CD8-positive, alpha-beta memory T cell (primary cell): Measurements from ENCODE around the gene OR5B2. TPM values are rescaled to one million over a fixed set of nuclear protein-coding genes. Genes with fewer than 3 reads are reported as not detected.

ENCODE experiments used
- CTCF ChIA-PET: fragments of 350-600 bp; sonication (Branson Sonifier 250); formaldehyde crosslinking; loops from one replicate; lab custom pipeline; 2021; ENCODE audit warnings: antibody characterized with exemption; lab: Charles Lee
- POLR2A ChIA-PET: fragments of 350-600 bp; sonication (Branson Sonifier 250); formaldehyde crosslinking; loops from one replicate; lab custom pipeline; 2021; ENCODE audit warnings: antibody characterized with exemption; lab: Charles Lee
- DNase-seq, 5 donors: peaks; one replicate each; pipeline versions ENCODE4 v3.0.0 to v3.0.0-alpha.2; 2020 to 2022; ENCODE audit warnings: mixed read lengths in 1 of 5
- H3K27ac ChIP-seq: one replicate; pipeline ENCODE4 v1.7.0; 2013; ENCODE audit warnings: low read depth, mild to moderate bottlenecking, low read length, moderate library complexity
- H3K27me3 ChIP-seq: 2 replicates; pipeline ENCODE4 v1.7.0; 2013; ENCODE audit warnings: low read length, mild to moderate bottlenecking; ENCODE audit not compliant: insufficient read depth, poor library complexity, severe bottlenecking
- H3K36me3 ChIP-seq: 2 replicates; pipeline ENCODE4 v1.7.0; 2013; ENCODE audit warnings: mild to moderate bottlenecking, low read length, moderate library complexity; ENCODE audit not compliant: insufficient read depth
- H3K4me1 ChIP-seq: 2 replicates; pipeline ENCODE4 v1.7.0; 2013; ENCODE audit warnings: mild to moderate bottlenecking, low read length, moderate library complexity; ENCODE audit not compliant: insufficient read depth
- H3K4me3 ChIP-seq: 2 replicates; pipeline ENCODE4 v1.7.0; 2013; ENCODE audit warnings: mild to moderate bottlenecking, low read length
- H3K9me3 ChIP-seq: 2 replicates; pipeline ENCODE4 v1.7.0; 2013; ENCODE audit warnings: mild to moderate bottlenecking, low read length
- H3K27ac Mint-ChIP-seq, 8 donors: one replicate each; pipeline ENCODE4 v1.8.0; 2020 to 2021; ENCODE audit warnings: mixed read lengths in 8 of 8, mild to moderate bottlenecking in 6 of 8, inconsistent platforms in 3 of 8, moderate library complexity in 3 of 8
- H3K27me3 Mint-ChIP-seq, 2 donors: one replicate each; pipeline ENCODE4 v1.8.0; 2020 to 2021; ENCODE audit warnings: mixed read lengths in 2 of 2, mild to moderate bottlenecking in 1 of 2, moderate library complexity in 1 of 2
- H3K36me3 Mint-ChIP-seq, 3 donors: one replicate each; pipeline ENCODE4 v1.8.0; 2020 to 2021; ENCODE audit warnings: mixed read lengths in 3 of 3, inconsistent platforms in 1 of 3, mild to moderate bottlenecking in 1 of 3
- H3K4me1 Mint-ChIP-seq, 3 donors: one replicate each; pipeline ENCODE4 v1.8.0; 2020 to 2021; ENCODE audit warnings: mixed read lengths in 3 of 3, inconsistent platforms in 1 of 3, mild to moderate bottlenecking in 1 of 3
- H3K4me3 Mint-ChIP-seq, 7 donors: one replicate each; pipeline ENCODE4 v1.8.0; 2020 to 2021; ENCODE audit warnings: mixed read lengths in 7 of 7, mild to moderate bottlenecking in 6 of 7, moderate library complexity in 4 of 7, inconsistent platforms in 2 of 7
- H3K9me3 Mint-ChIP-seq, 5 donors: one replicate each; pipeline ENCODE4 v1.8.0; 2020 to 2022; ENCODE audit warnings: mixed read lengths in 5 of 5, mild to moderate bottlenecking in 3 of 5, moderate library complexity in 2 of 5, inconsistent platforms in 1 of 5
- polyA plus RNA-seq: library from polyadenylated mRNA; unstranded; fragments of 300-500 nt; fragmentation: Illumina TruSeq; gene quantifications from one replicate; pipeline ENCODE4 v1.2.3, GENCODE V29; 2021
- total RNA-seq, 2 experiments: library from RNA; stranded (reverse); gene quantifications; one replicate each; pipeline ENCODE4 v1.2.3, GENCODE V29; 2021

OR5B2 gene
- total RNA-seq: not detected
- polyA plus RNA-seq: not detected

DNA sequence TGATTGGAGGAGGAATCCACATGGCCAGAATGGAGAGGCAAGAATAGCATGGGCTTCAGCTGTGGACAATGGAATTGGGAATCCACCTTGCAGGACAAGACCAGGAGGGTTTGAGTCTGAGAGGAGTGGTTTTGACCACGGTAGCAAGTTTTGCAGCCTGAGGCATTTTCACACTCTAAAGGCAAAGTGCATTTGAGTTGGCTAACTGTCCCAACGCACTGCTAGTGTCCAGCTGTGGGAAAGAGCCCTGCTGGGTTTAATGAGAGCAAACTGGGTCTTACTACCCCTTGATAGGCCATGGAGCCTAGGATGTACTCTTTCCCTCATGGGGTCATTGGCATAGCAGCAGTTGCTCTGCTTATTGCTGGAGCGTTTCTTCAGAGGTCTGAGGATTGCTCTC is at the start of gene OR5B2:
TSS of gene OR5B2 (minus strand) at position 101 of the 400 bp plus-strand sequence. CDS start 4,860 bp downstream, outside the sequence.
- Mint-ChIP-seq H3K27me3 (peaks cover 6 to 24% of the 10 kb centered on the region in 2 donors), H3K27ac (no peak within 1 kb of the TSS), H3K4me1 (no peaks in the 10 kb centered on the region), H3K36me3 (peaks cover 0 to 3% (median 0%) of the 10 kb centered on the region in 3 donors), H3K4me3 (no peak within 1 kb of the TSS), H3K9me3 (peaks cover 8 to 18% (median 13%) of the 10 kb centered on the region in 5 donors)
- H3K4me1 ChIP-seq: no peaks in the 10 kb centered on the region
- no peaks in the 10 kb centered on the region for H3K27me3 ChIP-seq
- no peak for DNase-seq
- H3K9me3 ChIP-seq: no peaks in the 10 kb centered on the region
- no peaks in the 10 kb centered on the region for H3K36me3 ChIP-seq
- no peak within 1 kb of the TSS for H3K27ac ChIP-seq
- no peak within 1 kb of the TSS for H3K4me3 ChIP-seq
- POLR2A ChIA-PET: no interaction called here
- CTCF ChIA-PET: no interaction called here

DNA sequence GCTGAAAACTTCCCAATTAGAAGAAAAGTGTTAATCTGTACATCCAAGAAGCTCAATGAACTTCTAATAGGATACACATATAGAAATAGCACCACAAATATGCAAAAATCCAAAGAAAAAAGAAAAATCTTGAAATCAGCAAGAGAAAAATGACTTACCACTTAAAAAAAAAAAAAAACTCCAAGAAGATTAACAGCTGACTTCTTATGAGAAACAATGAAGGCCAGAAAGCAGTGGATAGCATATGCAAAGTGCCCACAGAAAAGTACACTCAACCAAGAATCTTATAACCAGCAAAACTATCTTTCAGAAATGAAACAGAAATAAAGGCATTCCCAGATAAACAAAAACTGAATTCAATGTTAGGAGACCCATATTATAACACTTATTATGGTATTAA is 44.0 kb upstream of the OR5B2 start:
- Mint-ChIP-seq H3K9me3 (peaks cover 26 to 44% (median 40%) of the 10 kb centered on the region in 5 donors), H3K27ac (no peak overlapping the region), H3K4me1 (no peaks in the 10 kb centered on the region), H3K36me3 (peaks cover 0 to 33% (median 2%) of the 10 kb centered on the region in 3 donors), H3K27me3 (peaks cover 12 to 20% of the 10 kb centered on the region in 2 donors), H3K4me3 (no peak overlapping the region)
- CTCF ChIA-PET: no interaction called here
- Histone ChIP-seq H3K4me1 (no peaks in the 10 kb centered on the region), H3K4me3 (no peak overlapping the region), H3K27me3 (no peaks in the 10 kb centered on the region), H3K27ac (no peak overlapping the region), H3K36me3 (no peaks in the 10 kb centered on the region), H3K9me3 (peaks cover 12% of the 10 kb centered on the region)
- DNase-seq: no peak
- POLR2A ChIA-PET: no interaction called here

DNA sequence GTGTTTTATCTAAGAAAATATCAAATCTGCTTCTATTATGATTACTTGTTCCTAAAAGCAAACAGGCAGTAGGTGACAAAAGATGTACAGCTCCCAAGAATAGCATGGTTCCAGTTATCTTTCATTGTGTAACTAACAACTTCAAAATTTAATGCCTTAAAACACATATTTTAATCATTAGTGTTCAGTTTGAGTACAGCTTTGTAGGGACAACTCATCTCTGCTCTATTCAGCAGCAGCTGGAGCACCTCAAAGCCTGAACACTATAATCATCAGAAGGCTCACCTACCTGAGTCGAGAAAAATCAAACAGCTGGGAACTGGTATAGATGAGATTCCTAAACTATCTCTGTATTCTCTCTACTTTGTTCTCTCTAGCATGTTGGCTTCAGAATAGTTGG is 38.4 kb upstream of the OR5B2 start:
- POLR2A ChIA-PET: no interaction called here
- Mint-ChIP-seq H3K9me3 (peaks cover 7 to 17% (median 10%) of the 10 kb centered on the region in 5 donors), H3K4me3 (no peak overlapping the region), H3K27ac (no peak overlapping the region), H3K4me1 (no peaks in the 10 kb centered on the region), H3K27me3 (peaks cover 4 to 5% of the 10 kb centered on the region in 2 donors), H3K36me3 (peaks cover 0 to 5% (median 0%) of the 10 kb centered on the region in 3 donors)
- Histone ChIP-seq H3K27me3 (no peaks in the 10 kb centered on the region), H3K9me3 (peaks cover 6% of the 10 kb centered on the region), H3K4me1 (no peaks in the 10 kb centered on the region), H3K27ac (no peak overlapping the region), H3K4me3 (no peak overlapping the region), H3K36me3 (no peaks in the 10 kb centered on the region)
- no peak for DNase-seq
- CTCF ChIA-PET: no interaction called here

GRCh38 chr11:58465690-58466089 is 37.8 kb upstream of the OR5B2 start:
- no peaks in the 10 kb centered on the region for H3K4me1 ChIP-seq
- H3K27me3 ChIP-seq: no peaks in the 10 kb centered on the region
- H3K9me3 Mint-ChIP-seq: peaks cover 6 to 13% (median 8%) of the 10 kb centered on the region in 5 donors
- H3K9me3 ChIP-seq: peaks cover 3% of the 10 kb centered on the region
- no peak overlapping the region for H3K4me3 ChIP-seq
- no peaks in the 10 kb centered on the region for H3K36me3 ChIP-seq
- peaks cover 4 to 5% of the 10 kb centered on the region in 2 donors for H3K27me3 Mint-ChIP-seq
- POLR2A ChIA-PET: no interaction called here
- H3K27ac ChIP-seq: no peak overlapping the region
- H3K36me3 Mint-ChIP-seq: peaks cover 0 to 5% (median 0%) of the 10 kb centered on the region in 3 donors
- DNase-seq: no peak
- CTCF ChIA-PET: no interaction called here
- no peak overlapping the region for H3K4me3 Mint-ChIP-seq
- H3K27ac Mint-ChIP-seq: no peak overlapping the region
- no peaks in the 10 kb centered on the region for H3K4me1 Mint-ChIP-seq

DNA sequence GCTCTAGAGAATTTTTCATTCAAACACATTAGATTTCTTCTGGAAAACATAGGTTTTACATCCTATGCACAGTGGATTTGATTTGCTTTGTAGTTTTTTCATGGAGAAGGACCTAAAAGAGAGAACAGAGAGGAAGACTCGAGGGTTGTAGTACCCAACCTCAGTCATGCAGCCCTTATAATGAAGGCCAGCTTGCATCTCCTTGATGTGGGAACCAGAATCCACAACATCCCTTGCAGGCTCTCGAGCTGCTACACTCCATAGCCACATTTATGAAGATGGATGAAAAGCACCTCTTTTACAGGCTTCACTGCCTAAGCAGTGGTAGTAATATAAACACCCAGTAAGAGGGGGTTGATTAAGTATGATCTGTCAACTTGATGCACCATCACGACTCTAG is 23.7 kb upstream of the OR5B2 start:
- H3K4me1 Mint-ChIP-seq: peaks cover 0 to 5% (median 0%) of the 10 kb centered on the region in 3 donors
- Histone ChIP-seq H3K27ac (no peak overlapping the region), H3K36me3 (no peaks in the 10 kb centered on the region), H3K27me3 (no peaks in the 10 kb centered on the region), H3K4me3 (no peak overlapping the region), H3K9me3 (no peaks in the 10 kb centered on the region), H3K4me1 (no peaks in the 10 kb centered on the region)
- no peaks in the 10 kb centered on the region for H3K36me3 Mint-ChIP-seq
- H3K4me3 Mint-ChIP-seq: no peak overlapping the region
- H3K27me3 Mint-ChIP-seq: peaks cover 0 to 7% of the 10 kb centered on the region in 2 donors
- peaks cover 0 to 6% (median 0%) of the 10 kb centered on the region in 5 donors for H3K9me3 Mint-ChIP-seq
- DNase-seq: no peak
- no peak overlapping the region for H3K27ac Mint-ChIP-seq
- CTCF ChIA-PET: no interaction called here
- POLR2A ChIA-PET: no interaction called here

- Mint-ChIP-seq H3K4me3 (no peak overlapping the region), H3K27ac (peak overlapping the region in 1 of 8 donors; percentile 51), H3K27me3 (peaks cover 5 to 7% of the 10 kb centered on the region in 2 donors), H3K4me1 (peaks cover 0 to under 1% (median 0%) of the 10 kb centered on the region in 3 donors), H3K36me3 (no peaks in the 10 kb centered on the region), H3K9me3 (peaks cover 0 to 6% (median 3%) of the 10 kb centered on the region in 5 donors)
- no peaks in the 10 kb centered on the region for H3K4me1 ChIP-seq
- H3K27ac ChIP-seq: no peak overlapping the region
- H3K9me3 ChIP-seq: no peaks in the 10 kb centered on the region
- ChIA-PET CTCF (no interaction called here), POLR2A (no interaction called here)
- no peaks in the 10 kb centered on the region for H3K36me3 ChIP-seq
- no peaks in the 10 kb centered on the region for H3K27me3 ChIP-seq
- no peak for DNase-seq
- H3K4me3 ChIP-seq: no peak overlapping the region
Observed at GRCh38 chr11:58446294-58446693, 18.4 kb upstream of the OR5B2 start.

GRCh38 chr11:58444300-58444699 is 16.4 kb upstream of the OR5B2 start:
- no peaks in the 10 kb centered on the region for H3K36me3 ChIP-seq
- POLR2A ChIA-PET: no interaction called here
- Mint-ChIP-seq H3K27ac (no peak overlapping the region), H3K4me3 (no peak overlapping the region), H3K4me1 (no peaks in the 10 kb centered on the region), H3K36me3 (no peaks in the 10 kb centered on the region), H3K9me3 (peaks cover 0 to 3% (median 0%) of the 10 kb centered on the region in 5 donors), H3K27me3 (peaks cover 3 to 7% of the 10 kb centered on the region in 2 donors)
- no peaks in the 10 kb centered on the region for H3K9me3 ChIP-seq
- no peaks in the 10 kb centered on the region for H3K27me3 ChIP-seq
- CTCF ChIA-PET: no interaction called here
- H3K4me1 ChIP-seq: no peaks in the 10 kb centered on the region
- no peak for DNase-seq
- no peak overlapping the region for H3K4me3 ChIP-seq
- no peak overlapping the region for H3K27ac ChIP-seq

GRCh38 chr11:58442136-58442535 is 14.2 kb upstream of the OR5B2 start, which contains the start of gene OR5B12:
OR5B12 (minus strand) TSS chr11:58442236; CDS start chr11:58440151, 2,085 bp downstream.
- Histone ChIP-seq H3K4me1 (no peaks in the 10 kb centered on the region), H3K36me3 (no peaks in the 10 kb centered on the region), H3K4me3 (no peak within 1 kb of the TSS), H3K27me3 (no peaks in the 10 kb centered on the region), H3K27ac (no peak within 1 kb of the TSS), H3K9me3 (no peaks in the 10 kb centered on the region)
- DNase-seq: no peak
- POLR2A ChIA-PET: no interaction called here
- no peak within 1 kb of the TSS for H3K27ac Mint-ChIP-seq
- H3K4me1 Mint-ChIP-seq: no peaks in the 10 kb centered on the region
- no peak within 1 kb of the TSS for H3K4me3 Mint-ChIP-seq
- peaks cover 2 to 7% of the 10 kb centered on the region in 2 donors for H3K27me3 Mint-ChIP-seq
- peaks cover 0 to 6% (median 2%) of the 10 kb centered on the region in 5 donors for H3K9me3 Mint-ChIP-seq
- H3K36me3 Mint-ChIP-seq: no peaks in the 10 kb centered on the region
- CTCF ChIA-PET: no interaction called here
